Measurements from ENCODE around the gene PHF23.

PHF23 gene

GRCh38 chr17:7196651-7197401 lies 42.4 kb downstream of the PHF23 start:
- DNase-seq: no peak

GRCh38 chr17:7195971-7196370 lies 43.3 kb downstream of the PHF23 start:
- no peak for DNase-seq

GRCh38 chr17:7192271-7192937 lies 46.9 kb downstream of the PHF23 start:
- no peak for DNase-seq

- DNase-seq: peak; percentile 25
Measured at GRCh38 chr17:7191571-7192270, 47.5 kb downstream of the PHF23 start.

GRCh38 chr17:7191069-7191468 lies 48.2 kb downstream of the PHF23 start:
- DNase-seq: no peak

GRCh38 chr17:7190276-7190917 lies 48.9 kb downstream of the PHF23 start:
- DNase-seq: no peak

- no peak for DNase-seq
Measured at GRCh38 chr17:7186241-7186640, 53.0 kb downstream of the PHF23 start.

Measured in activated CD4-positive, alpha-beta T cell treated with anti-CD3 and anti-CD28 coated beads, Interleukin-2, amount 50 U/mL, for 16 hours (primary cell).